ENCODE data around the gene SEZ6L2.

Gene SEZ6L2

GRCh38 chr16:29926711-29927052 is 27.3 kb upstream of the SEZ6L2 start:
- TF ChIP-seq, protein P1, sequence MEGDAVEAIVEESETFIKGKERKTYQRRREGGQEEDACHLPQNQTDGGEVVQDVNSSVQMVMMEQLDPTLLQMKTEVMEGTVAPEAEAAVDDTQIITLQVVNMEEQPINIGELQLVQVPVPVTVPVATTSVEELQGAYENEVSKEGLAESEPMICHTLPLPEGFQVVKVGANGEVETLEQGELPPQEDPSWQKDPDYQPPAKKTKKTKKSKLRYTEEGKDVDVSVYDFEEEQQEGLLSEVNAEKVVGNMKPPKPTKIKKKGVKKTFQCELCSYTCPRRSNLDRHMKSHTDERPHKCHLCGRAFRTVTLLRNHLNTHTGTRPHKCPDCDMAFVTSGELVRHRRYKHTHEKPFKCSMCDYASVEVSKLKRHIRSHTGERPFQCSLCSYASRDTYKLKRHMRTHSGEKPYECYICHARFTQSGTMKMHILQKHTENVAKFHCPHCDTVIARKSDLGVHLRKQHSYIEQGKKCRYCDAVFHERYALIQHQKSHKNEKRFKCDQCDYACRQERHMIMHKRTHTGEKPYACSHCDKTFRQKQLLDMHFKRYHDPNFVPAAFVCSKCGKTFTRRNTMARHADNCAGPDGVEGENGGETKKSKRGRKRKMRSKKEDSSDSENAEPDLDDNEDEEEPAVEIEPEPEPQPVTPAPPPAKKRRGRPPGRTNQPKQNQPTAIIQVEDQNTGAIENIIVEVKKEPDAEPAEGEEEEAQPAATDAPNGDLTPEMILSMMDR (IDR thresholded peaks at IDR 0.05; ENCODE audit: low read depth, low read length, missing control alignments), result no peak
- in situ Hi-C loops (cut with HindIII; ENCODE audit: low sequenced_read_pairs), result no loop called here
- H3K4me3 ChIP-seq (ENCODE audit: low read depth, low read length), result peak overlapping the region; percentile 73
- no peak for DNase-seq (ENCODE audit: low read depth)

- in situ Hi-C loops (cut with HindIII; ENCODE audit: low sequenced_read_pairs), result no loop called here
- no peak for DNase-seq (ENCODE audit: low read depth)
- peak within 1 kb of the TSS; percentile 73 for H3K4me3 ChIP-seq (ENCODE audit: low read depth, low read length)
- TF ChIP-seq, protein P1 (IDR thresholded peaks at IDR 0.05; ENCODE audit: low read depth, low read length, missing control alignments), result no peak
These were observed 26.7 kb upstream of the SEZ6L2 start, which contains the start of gene KCTD13 for GRCh38 chr16:29925781-29926710. Gene KCTD13, minus strand, starts transcription at chr16:29926226. Its CDS starts 193 bp downstream, at chr16:29926033.

DNA sequence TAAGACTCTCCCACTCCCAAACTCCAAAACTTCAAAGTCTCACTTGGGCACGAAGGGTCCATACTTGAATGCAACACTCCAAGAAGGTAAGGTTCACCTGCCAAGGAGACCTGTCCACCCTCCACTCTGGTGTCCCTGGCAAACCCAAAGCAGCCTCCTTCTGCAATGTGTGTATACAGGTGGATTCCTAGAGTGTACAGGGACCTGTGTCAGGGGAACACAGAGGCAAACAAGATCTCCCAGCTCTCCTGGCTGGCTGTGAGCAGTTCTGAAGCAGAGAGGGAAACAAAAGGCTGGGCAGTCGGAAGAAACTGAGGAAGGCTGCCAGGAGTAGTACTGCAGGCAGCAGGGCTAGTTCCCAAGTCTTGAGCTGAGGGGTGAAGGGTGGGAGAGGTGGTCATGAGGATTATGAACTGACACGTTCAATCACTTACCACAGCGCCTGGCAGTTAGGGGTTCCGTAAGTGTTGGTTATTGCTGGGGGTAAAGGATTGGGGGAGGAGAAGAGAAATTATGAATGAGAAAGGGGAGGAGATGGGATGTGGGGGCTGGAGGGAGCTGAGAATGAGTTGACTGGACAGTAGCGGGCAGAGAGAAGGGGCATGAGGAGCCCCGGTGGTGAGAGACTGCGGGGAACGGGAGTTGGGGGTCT is 25.9 kb upstream of the SEZ6L2 start:
- in situ Hi-C loops (cut with HindIII; ENCODE audit: low sequenced_read_pairs), result no loop called here
- TF ChIP-seq, protein P1 (IDR thresholded peaks at IDR 0.05; ENCODE audit: low read depth, low read length, missing control alignments), result no peak
- H3K4me3 ChIP-seq (ENCODE audit: low read depth, low read length), result peak overlapping the region; percentile 73
- DNase-seq (ENCODE audit: low read depth), result no peak

DNA sequence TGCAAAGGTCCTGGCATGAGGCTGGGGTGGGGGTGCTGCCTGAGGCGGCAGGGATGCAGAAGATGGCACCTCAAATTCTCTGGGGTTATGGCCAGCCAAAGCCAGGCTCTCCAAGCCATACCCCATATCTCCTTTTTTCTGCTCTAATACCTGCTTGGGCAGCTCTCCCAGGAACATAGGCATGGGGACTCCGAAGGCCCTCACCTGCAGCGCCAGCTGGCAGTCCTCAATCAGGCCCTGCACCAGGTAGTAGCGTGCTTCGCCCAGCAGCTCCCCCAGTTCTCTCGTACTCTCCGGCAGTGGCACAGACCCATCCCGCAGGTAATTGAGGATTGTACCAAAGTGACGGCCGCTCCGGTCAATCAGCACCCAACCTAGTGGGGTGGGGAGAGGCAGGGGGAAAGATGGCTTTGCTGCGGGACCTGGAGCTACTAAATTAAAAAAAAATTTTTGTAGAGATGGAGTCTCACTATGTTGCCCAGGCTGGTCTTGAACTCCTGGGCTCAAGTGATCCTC is 23.7 kb upstream of the SEZ6L2 start:
- in situ Hi-C loops (cut with HindIII; ENCODE audit: low sequenced_read_pairs), result no loop called here
- DNase-seq (ENCODE audit: low read depth), result no peak
- TF ChIP-seq, protein P1 (IDR thresholded peaks at IDR 0.05; ENCODE audit: low read depth, low read length, missing control alignments), result no peak
- no peak overlapping the region for H3K4me3 ChIP-seq (ENCODE audit: low read depth, low read length)

DNA sequence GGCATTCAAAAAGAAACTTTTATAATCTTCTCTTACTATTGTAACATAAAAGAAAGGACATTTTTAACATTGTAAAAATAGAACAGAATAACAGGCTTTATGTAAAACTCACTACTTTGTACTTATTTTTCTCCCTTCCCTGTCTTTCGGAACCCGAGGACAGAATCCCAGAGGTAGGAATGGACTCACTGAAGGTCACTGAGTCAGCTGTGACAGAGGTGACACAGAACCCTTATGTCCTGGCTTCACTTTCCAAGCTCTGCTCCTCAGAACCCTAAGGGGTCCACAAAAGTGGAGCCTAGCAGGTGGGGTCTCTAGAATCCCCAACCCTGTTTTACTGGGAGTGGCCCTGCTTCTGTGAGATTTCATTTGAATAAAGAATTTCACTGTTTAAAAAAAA is 23.0 kb upstream of the SEZ6L2 start:
- TF ChIP-seq, protein P1 (IDR thresholded peaks at IDR 0.05; ENCODE audit: low read depth, low read length, missing control alignments), result no peak
- no peak overlapping the region for H3K4me3 ChIP-seq (ENCODE audit: low read depth, low read length)
- in situ Hi-C loops (cut with HindIII; ENCODE audit: low sequenced_read_pairs), result no loop called here
- no peak for DNase-seq (ENCODE audit: low read depth)

- in situ Hi-C loops (cut with HindIII; ENCODE audit: low sequenced_read_pairs), result no loop called here
- no peak for DNase-seq (ENCODE audit: low read depth)
- H3K4me3 ChIP-seq (ENCODE audit: low read depth, low read length), result no peak overlapping the region
- TF ChIP-seq, protein P1 (IDR thresholded peaks at IDR 0.05; ENCODE audit: low read depth, low read length, missing control alignments), result no peak
These were observed 21.7 kb upstream of the SEZ6L2 start for GRCh38 chr16:29921034-29921385.
